ENCODE results near the gene ZPR1. TPM values are rescaled to one million over a fixed set of nuclear protein-coding genes. Genes with fewer than 3 reads are reported as not detected.
"Not testable (repeated sequence)": the region's sequence is repeated elsewhere in the genome, so short reads cannot be mapped to it uniquely, and the experiment has no call there.

The ZPR1 gene
- polyA plus RNA-seq, 1 donor: 59.2 TPM

GRCh38 chr11:116762132-116762531, 25.7 kb downstream of the ZPR1 start:
- DNase-seq: no peak

- not testable (repeated sequence) for DNase-seq
Observed at GRCh38 chr11:116756044-116756443, 31.8 kb downstream of the ZPR1 start.

- no peak for DNase-seq
Observed at GRCh38 chr11:116750070-116750718, 37.6 kb downstream of the ZPR1 start.

- no peak for DNase-seq
Observed at GRCh38 chr11:116742104-116742503, 45.7 kb downstream of the ZPR1 start.

- no peak for DNase-seq
Observed at GRCh38 chr11:116740741-116741140, 47.1 kb downstream of the ZPR1 start.

GRCh38 chr11:116738975-116739374, 48.8 kb downstream of the ZPR1 start:
- no peak for DNase-seq

GRCh38 chr11:116736763-116737162, 51.1 kb downstream of the ZPR1 start:
- DNase-seq: no peak

- no peak for DNase-seq
Observed at GRCh38 chr11:116733969-116734508, 53.8 kb downstream of the ZPR1 start.

GRCh38 chr11:116733043-116733755, 54.6 kb downstream of the ZPR1 start:
- no peak for DNase-seq

GRCh38 chr11:116732271-116733042, 55.4 kb downstream of the ZPR1 start:
- peak; percentile 67 for DNase-seq

GRCh38 chr11:116731821-116732220, 56.0 kb downstream of the ZPR1 start:
- no peak for DNase-seq

GRCh38 chr11:116731097-116731761, 56.6 kb downstream of the ZPR1 start:
- peak; percentile 32 for DNase-seq

GRCh38 chr11:116730601-116731000, 57.2 kb downstream of the ZPR1 start:
- no peak for DNase-seq

- DNase-seq: no peak
Observed at GRCh38 chr11:116730241-116730561, 57.6 kb downstream of the ZPR1 start.

GRCh38 chr11:116729501-116730240, 58.2 kb downstream of the ZPR1 start:
- no peak for DNase-seq

- DNase-seq: no peak
Observed at GRCh38 chr11:116727990-116728389, 59.8 kb downstream of the ZPR1 start.

GRCh38 chr11:116725434-116726221, 62.2 kb downstream of the ZPR1 start:
- no peak for DNase-seq

- no peak for DNase-seq
Observed at GRCh38 chr11:116724813-116725212, 63.0 kb downstream of the ZPR1 start.

Measured in left kidney (tissue), 2 donors.